ENCODE data around the gene SLC22A3. TPM values are rescaled to one million over a fixed set of nuclear protein-coding genes. Genes with fewer than 3 reads are reported as not detected.

Gene SLC22A3
- total RNA-seq, 2 donors from 2014 or later, result 0.35 to 0.48 TPM

GRCh38 chr6:160417146-160417545 lies 69.0 kb downstream of the SLC22A3 start:
- H3K4me3 ChIP-seq, result no peak overlapping the region
- no peaks in the 10 kb centered on the region for H3K36me3 ChIP-seq
- DNase-seq (ENCODE audit: low spot score), result no peak
- no peaks in the 10 kb centered on the region for H3K9me3 ChIP-seq
- H3K27ac ChIP-seq, result no peak overlapping the region
- no peaks in the 10 kb centered on the region for H3K4me1 ChIP-seq
- no peaks in the 10 kb centered on the region for H3K27me3 ChIP-seq
- TF ChIP-seq, protein P1, sequence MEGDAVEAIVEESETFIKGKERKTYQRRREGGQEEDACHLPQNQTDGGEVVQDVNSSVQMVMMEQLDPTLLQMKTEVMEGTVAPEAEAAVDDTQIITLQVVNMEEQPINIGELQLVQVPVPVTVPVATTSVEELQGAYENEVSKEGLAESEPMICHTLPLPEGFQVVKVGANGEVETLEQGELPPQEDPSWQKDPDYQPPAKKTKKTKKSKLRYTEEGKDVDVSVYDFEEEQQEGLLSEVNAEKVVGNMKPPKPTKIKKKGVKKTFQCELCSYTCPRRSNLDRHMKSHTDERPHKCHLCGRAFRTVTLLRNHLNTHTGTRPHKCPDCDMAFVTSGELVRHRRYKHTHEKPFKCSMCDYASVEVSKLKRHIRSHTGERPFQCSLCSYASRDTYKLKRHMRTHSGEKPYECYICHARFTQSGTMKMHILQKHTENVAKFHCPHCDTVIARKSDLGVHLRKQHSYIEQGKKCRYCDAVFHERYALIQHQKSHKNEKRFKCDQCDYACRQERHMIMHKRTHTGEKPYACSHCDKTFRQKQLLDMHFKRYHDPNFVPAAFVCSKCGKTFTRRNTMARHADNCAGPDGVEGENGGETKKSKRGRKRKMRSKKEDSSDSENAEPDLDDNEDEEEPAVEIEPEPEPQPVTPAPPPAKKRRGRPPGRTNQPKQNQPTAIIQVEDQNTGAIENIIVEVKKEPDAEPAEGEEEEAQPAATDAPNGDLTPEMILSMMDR (IDR thresholded peaks at IDR 0.05), result no peak

DNA sequence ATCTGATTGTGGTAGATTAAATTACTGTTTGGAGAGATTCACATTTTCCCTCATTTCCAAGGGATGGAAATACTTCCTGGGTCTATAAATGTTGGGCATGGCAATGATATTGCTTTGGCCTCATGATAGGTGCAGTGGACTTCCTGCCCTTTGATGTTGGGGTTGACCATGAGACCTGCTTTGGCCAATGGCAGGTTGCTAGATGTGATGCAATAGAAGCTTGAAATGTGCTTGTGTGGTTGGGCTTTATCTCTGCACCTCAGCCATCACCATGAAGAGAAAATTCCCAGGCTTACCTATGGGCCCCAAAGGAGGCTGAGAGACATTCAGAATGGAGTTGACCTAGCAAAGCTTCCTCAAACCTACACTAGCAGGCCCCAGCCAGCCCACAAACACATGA lies 69.4 kb downstream of the SLC22A3 start:
- no peak overlapping the region for H3K4me3 ChIP-seq
- no peak for DNase-seq (ENCODE audit: low spot score)
- H3K36me3 ChIP-seq, result no peaks in the 10 kb centered on the region
- H3K27me3 ChIP-seq, result no peaks in the 10 kb centered on the region
- H3K9me3 ChIP-seq, result no peaks in the 10 kb centered on the region
- no peak overlapping the region for H3K27ac ChIP-seq
- TF ChIP-seq, protein P1 (IDR thresholded peaks at IDR 0.05), result no peak
- no peaks in the 10 kb centered on the region for H3K4me1 ChIP-seq

DNA sequence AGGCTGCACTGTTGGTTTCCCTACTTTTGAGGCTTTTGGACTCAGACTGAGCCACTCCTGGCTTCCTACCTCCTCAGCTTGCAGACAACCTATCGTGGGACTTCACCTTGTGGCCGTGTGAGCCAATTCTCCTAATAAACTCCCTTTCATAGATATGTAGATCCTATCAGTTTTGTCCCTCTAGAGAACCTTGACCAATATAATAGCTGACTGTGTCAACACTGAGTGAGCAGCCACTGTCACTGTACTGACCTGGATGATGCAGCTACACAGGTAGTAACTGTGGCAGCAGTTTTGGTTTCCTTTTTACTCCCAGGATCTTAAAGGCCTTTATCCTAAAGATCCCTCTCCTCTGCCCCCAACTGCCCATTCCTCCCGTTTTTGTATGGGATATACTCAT lies 70.2 kb downstream of the SLC22A3 start:
- Histone ChIP-seq H3K4me1 (no peaks in the 10 kb centered on the region), H3K36me3 (no peaks in the 10 kb centered on the region), H3K9me3 (no peaks in the 10 kb centered on the region), H3K4me3 (no peak overlapping the region), H3K27me3 (no peaks in the 10 kb centered on the region), H3K27ac (no peak overlapping the region)
- TF ChIP-seq, protein P1 (IDR thresholded peaks at IDR 0.05), result no peak
- no peak for DNase-seq (ENCODE audit: low spot score)

- Histone ChIP-seq H3K4me3 (no peak overlapping the region), H3K9me3 (no peaks in the 10 kb centered on the region), H3K4me1 (no peaks in the 10 kb centered on the region), H3K27ac (no peak overlapping the region), H3K36me3 (no peaks in the 10 kb centered on the region), H3K27me3 (no peaks in the 10 kb centered on the region)
- TF ChIP-seq, protein P1 (IDR thresholded peaks at IDR 0.05), result no peak
- DNase-seq (ENCODE audit: low spot score), result no peak
These were observed 71.3 kb downstream of the SLC22A3 start for GRCh38 chr6:160419488-160419887.

GRCh38 chr6:160420253-160420968 lies 72.2 kb downstream of the SLC22A3 start:
- no peaks in the 10 kb centered on the region for H3K4me1 ChIP-seq
- H3K36me3 ChIP-seq, result no peaks in the 10 kb centered on the region
- no peak overlapping the region for H3K4me3 ChIP-seq
- H3K9me3 ChIP-seq, result no peaks in the 10 kb centered on the region
- TF ChIP-seq, protein P1 (IDR thresholded peaks at IDR 0.05), result no peak
- no peaks in the 10 kb centered on the region for H3K27me3 ChIP-seq
- DNase-seq (ENCODE audit: low spot score), result no peak
- peak overlapping the region; percentile 34 to 46 for H3K27ac ChIP-seq
